ENCODE measurements around the gene ANK2. TPM values are rescaled to one million over a fixed set of nuclear protein-coding genes. Genes with fewer than 3 reads are reported as not detected.
A peak's percentile ranks its signal among the peaks of the same experiment; 100 is the strongest.

The ANK2 gene
- total RNA-seq, 1 donor from 2014 or later: 9.4 TPM

DNA sequence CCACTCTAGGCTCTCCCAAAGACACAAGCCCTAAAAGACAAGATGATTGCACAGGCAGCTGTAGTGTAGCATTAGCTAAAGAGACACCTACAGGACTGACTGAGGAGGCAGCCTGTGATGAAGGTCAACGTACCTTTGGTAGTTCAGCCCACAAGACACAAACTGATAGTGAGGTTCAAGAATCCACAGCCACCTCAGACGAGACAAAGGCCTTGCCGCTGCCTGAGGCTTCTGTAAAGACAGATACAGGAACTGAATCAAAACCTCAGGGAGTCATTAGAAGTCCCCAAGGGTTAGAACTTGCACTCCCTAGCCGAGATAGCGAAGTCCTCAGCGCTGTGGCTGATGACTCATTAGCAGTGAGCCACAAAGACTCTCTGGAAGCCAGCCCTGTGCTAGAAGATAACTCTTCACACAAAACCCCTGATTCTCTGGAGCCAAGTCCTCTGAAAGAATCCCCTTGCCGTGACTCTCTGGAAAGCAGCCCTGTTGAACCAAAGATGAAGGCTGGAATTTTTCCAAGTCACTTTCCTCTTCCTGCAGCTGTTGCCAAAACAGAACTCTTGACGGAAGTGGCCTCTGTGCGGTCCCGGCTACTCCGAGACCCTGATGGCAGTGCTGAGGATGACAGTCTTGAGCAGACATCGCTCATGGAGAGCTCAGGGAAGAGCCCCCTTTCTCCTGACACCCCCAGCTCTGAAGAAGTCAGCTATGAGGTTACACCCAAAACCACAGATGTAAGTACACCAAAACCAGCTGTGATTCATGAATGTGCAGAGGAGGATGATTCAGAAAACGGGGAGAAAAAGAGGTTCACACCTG lies 306.3 kb downstream of the ANK2 start:
- Histone ChIP-seq H3K4me3 (peak overlapping the region in 1 of 2 donors; percentile 12), H3K4me1 (no peaks in the 10 kb centered on the region), H3K36me3 (no peaks in the 10 kb centered on the region), H3K27me3 (no peaks in the 10 kb centered on the region), H3K9me3 (no peaks in the 10 kb centered on the region), H3K27ac (no peak overlapping the region)
- intact Hi-C loops (cut with DNase I): no loop called here
- DNase-seq (ENCODE audit: low spot score in 2 of 2): peak in 1 of 2 donors; percentile 64
- TF ChIP-seq, protein P1, sequence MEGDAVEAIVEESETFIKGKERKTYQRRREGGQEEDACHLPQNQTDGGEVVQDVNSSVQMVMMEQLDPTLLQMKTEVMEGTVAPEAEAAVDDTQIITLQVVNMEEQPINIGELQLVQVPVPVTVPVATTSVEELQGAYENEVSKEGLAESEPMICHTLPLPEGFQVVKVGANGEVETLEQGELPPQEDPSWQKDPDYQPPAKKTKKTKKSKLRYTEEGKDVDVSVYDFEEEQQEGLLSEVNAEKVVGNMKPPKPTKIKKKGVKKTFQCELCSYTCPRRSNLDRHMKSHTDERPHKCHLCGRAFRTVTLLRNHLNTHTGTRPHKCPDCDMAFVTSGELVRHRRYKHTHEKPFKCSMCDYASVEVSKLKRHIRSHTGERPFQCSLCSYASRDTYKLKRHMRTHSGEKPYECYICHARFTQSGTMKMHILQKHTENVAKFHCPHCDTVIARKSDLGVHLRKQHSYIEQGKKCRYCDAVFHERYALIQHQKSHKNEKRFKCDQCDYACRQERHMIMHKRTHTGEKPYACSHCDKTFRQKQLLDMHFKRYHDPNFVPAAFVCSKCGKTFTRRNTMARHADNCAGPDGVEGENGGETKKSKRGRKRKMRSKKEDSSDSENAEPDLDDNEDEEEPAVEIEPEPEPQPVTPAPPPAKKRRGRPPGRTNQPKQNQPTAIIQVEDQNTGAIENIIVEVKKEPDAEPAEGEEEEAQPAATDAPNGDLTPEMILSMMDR (IDR thresholded peaks at IDR 0.05): no peak

DNA sequence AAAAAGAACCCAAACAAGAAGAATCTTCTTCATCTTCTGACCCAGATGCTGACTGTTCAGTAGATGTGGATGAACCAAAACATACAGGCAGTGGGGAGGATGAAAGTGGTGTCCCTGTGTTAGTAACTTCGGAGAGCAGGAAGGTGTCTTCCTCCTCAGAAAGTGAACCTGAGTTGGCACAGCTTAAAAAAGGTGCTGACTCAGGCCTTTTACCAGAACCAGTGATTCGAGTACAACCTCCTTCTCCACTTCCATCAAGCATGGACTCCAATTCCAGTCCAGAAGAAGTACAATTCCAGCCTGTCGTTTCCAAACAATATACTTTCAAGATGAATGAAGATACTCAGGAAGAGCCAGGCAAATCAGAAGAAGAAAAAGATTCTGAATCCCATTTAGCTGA lies 307.0 kb downstream of the ANK2 start:
- Histone ChIP-seq H3K9me3 (no peaks in the 10 kb centered on the region), H3K4me3 (no peak overlapping the region), H3K36me3 (no peaks in the 10 kb centered on the region), H3K4me1 (no peaks in the 10 kb centered on the region), H3K27me3 (no peaks in the 10 kb centered on the region), H3K27ac (no peak overlapping the region)
- intact Hi-C loops (cut with DNase I): no loop called here
- no peak for DNase-seq (ENCODE audit: low spot score in 2 of 2)
- TF ChIP-seq, protein P1 (IDR thresholded peaks at IDR 0.05): no peak

DNA sequence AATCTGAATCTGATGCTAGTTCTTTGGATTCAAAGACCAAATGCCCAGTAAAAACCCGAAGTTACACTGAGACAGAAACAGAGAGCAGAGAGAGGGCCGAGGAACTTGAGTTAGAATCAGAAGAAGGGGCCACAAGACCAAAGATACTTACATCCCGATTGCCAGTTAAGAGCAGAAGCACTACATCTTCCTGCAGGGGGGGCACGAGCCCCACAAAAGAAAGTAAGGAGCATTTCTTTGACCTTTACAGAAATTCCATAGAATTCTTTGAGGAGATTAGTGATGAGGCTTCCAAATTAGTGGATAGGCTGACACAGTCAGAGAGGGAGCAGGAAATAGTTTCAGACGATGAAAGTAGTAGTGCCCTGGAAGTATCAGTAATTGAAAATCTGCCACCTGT lies 309.3 kb downstream of the ANK2 start:
- Histone ChIP-seq H3K27ac (no peak overlapping the region), H3K27me3 (no peaks in the 10 kb centered on the region), H3K4me1 (no peaks in the 10 kb centered on the region), H3K4me3 (no peak overlapping the region), H3K9me3 (no peaks in the 10 kb centered on the region), H3K36me3 (peaks cover 0 to 2% of the 10 kb centered on the region in 2 donors)
- TF ChIP-seq, protein P1 (IDR thresholded peaks at IDR 0.05): no peak
- intact Hi-C loops (cut with DNase I): no loop called here
- DNase-seq (ENCODE audit: low spot score in 2 of 2): no peak

- TF ChIP-seq, protein P1 (IDR thresholded peaks at IDR 0.05): no peak
- no peaks in the 10 kb centered on the region for H3K4me1 ChIP-seq
- no peak overlapping the region for H3K4me3 ChIP-seq
- peaks cover 4 to 25% of the 10 kb centered on the region in 2 donors for H3K36me3 ChIP-seq
- no peaks in the 10 kb centered on the region for H3K27me3 ChIP-seq
- intact Hi-C loops (cut with DNase I): no loop called here
- DNase-seq (ENCODE audit: low spot score in 2 of 2): no peak
- H3K9me3 ChIP-seq: no peaks in the 10 kb centered on the region
- H3K27ac ChIP-seq: no peak overlapping the region
Observed at GRCh38 chr4:113365377-113365776, 315.9 kb downstream of the ANK2 start.

- no peak overlapping the region for H3K27ac ChIP-seq
- DNase-seq (ENCODE audit: low spot score in 2 of 2): no peak
- no peaks in the 10 kb centered on the region for H3K4me1 ChIP-seq
- no peaks in the 10 kb centered on the region for H3K9me3 ChIP-seq
- H3K27me3 ChIP-seq: no peaks in the 10 kb centered on the region
- H3K4me3 ChIP-seq: no peak overlapping the region
- intact Hi-C loops (cut with DNase I): no loop called here
- peaks cover 4 to 25% of the 10 kb centered on the region in 2 donors for H3K36me3 ChIP-seq
- TF ChIP-seq, protein P1 (IDR thresholded peaks at IDR 0.05): no peak
Observed at GRCh38 chr4:113368056-113368455, 318.6 kb downstream of the ANK2 start.
